WTC11 (cell line): ENCODE results near the gene AQP1. TPM values are rescaled to one million over a fixed set of nuclear protein-coding genes. Genes with fewer than 3 reads are reported as not detected.

Experiments
- ATAC-seq: fragments of 200-7000 bp; cut with Tn5 transposase; 2 replicates; pipeline ENCODE4 v1.10.0; 2021; ENCODE audit warnings: mild to moderate bottlenecking, moderate library complexity
- CTCF ChIA-PET: fragments of 300-600 bp; sonication (Branson Sonifier 250); formaldehyde crosslinking; loops from one replicate; lab custom pipeline; 2021; ENCODE audit warnings: antibody characterized with exemption; lab: Charles Lee
- POLR2A ChIA-PET: fragments of 350-600 bp; sonication (Branson Sonifier 250); formaldehyde crosslinking; loops from one replicate; lab custom pipeline; 2021; ENCODE audit warnings: antibody characterized with exemption; lab: Charles Lee
- DNase-seq: peaks from one replicate; pipeline ENCODE4 v3.0.0; 2021; ENCODE audit warnings: low spot score
- H3K27ac Mint-ChIP-seq: 2 replicates; pipeline ENCODE4 v1.8.0; 2021; ENCODE audit warnings: mixed read lengths
- H3K27me3 Mint-ChIP-seq: 2 replicates; pipeline ENCODE4 v1.8.0; 2021; ENCODE audit warnings: low read depth, mild to moderate bottlenecking, moderate library complexity, mixed read lengths
- H3K36me3 Mint-ChIP-seq: 2 replicates; pipeline ENCODE4 v1.8.0; 2021; ENCODE audit warnings: mixed read lengths
- H3K4me1 Mint-ChIP-seq: 2 replicates; pipeline ENCODE4 v1.8.0; 2022; ENCODE audit warnings: mixed read lengths
- H3K4me3 Mint-ChIP-seq: 2 replicates; pipeline ENCODE4 v1.8.0; 2021; ENCODE audit warnings: mild to moderate bottlenecking, moderate library complexity, mixed read lengths
- H3K9me3 Mint-ChIP-seq: 2 replicates; pipeline ENCODE4 v1.8.0; 2021; ENCODE audit warnings: mixed read lengths
- ATF1 ChIP-seq: sonication (generic); formaldehyde crosslinking; IDR thresholded peaks from 2 replicates; pipeline ENCODE4 v1.8.1; 2023; ENCODE audit warnings: mild to moderate bottlenecking, moderate library complexity, missing genetic modification reagents
- CBFB ChIP-seq: sonication (generic); formaldehyde crosslinking; IDR thresholded peaks from 2 replicates; pipeline ENCODE4 v1.8.1; 2022; ENCODE audit warnings: mild to moderate bottlenecking, low read depth, missing genetic modification reagents
- CREM ChIP-seq: sonication (generic); formaldehyde crosslinking; IDR thresholded peaks from 2 replicates; pipeline ENCODE4 v1.8.1; 2022; ENCODE audit warnings: mild to moderate bottlenecking, missing genetic modification reagents, moderate library complexity
- EMX1 ChIP-seq: fragments of 250-450 bp; sonication (Bioruptor Pico); IDR thresholded peaks from 2 replicates; pipeline ENCODE4 v1.8.0; 2021; ENCODE audit warnings: mild to moderate bottlenecking
- ESRRA ChIP-seq: sonication (generic); formaldehyde crosslinking; IDR thresholded peaks from 2 replicates; pipeline ENCODE4 v1.8.1; 2022; ENCODE audit warnings: mild to moderate bottlenecking, missing genetic modification reagents, borderline replicate concordance
- ETV6 ChIP-seq: sonication (generic); formaldehyde crosslinking; IDR thresholded peaks from 2 replicates; pipeline ENCODE4 v1.8.1; 2022; ENCODE audit warnings: mild to moderate bottlenecking, missing genetic modification reagents
- GABPB1 ChIP-seq: sonication (generic); formaldehyde crosslinking; IDR thresholded peaks from 2 replicates; pipeline ENCODE4 v1.8.1; 2023; ENCODE audit warnings: mild to moderate bottlenecking, missing genetic modification reagents
- HMGA2 ChIP-seq: fragments of 250-450 bp; sonication (Bioruptor Pico); IDR thresholded peaks from 2 replicates; pipeline ENCODE4 v1.4.0; 2021; ENCODE audit warnings: mild to moderate bottlenecking, moderate library complexity
- JAZF1 ChIP-seq: fragments of 250-450 bp; sonication (Bioruptor Pico); IDR thresholded peaks from 2 replicates; pipeline ENCODE4 v1.9.0; 2021; ENCODE audit warnings: moderate library complexity, mild to moderate bottlenecking, inconsistent platforms
- JUN ChIP-seq: sonication (generic); formaldehyde crosslinking; IDR thresholded peaks from 2 replicates; pipeline ENCODE4 v1.8.0; 2023; ENCODE audit warnings: mild to moderate bottlenecking, missing genetic modification reagents
- MXD4 ChIP-seq: fragments of 250-450 bp; sonication (Bioruptor Pico); IDR thresholded peaks from 2 replicates; pipeline ENCODE4 v1.8.0; 2021; ENCODE audit warnings: mild to moderate bottlenecking, moderate library complexity, borderline replicate concordance
- NR3C1 ChIP-seq: sonication (generic); formaldehyde crosslinking; conservative IDR thresholded peaks from 2 replicates; pipeline ENCODE4 v1.8.1; 2023; ENCODE audit warnings: low read depth, mild to moderate bottlenecking, missing genetic modification reagents
- PRRX2 ChIP-seq: fragments of 250-450 bp; sonication (Bioruptor Pico); IDR thresholded peaks from 2 replicates; pipeline ENCODE4 v1.8.0; 2021; ENCODE audit warnings: mild to moderate bottlenecking
- ZNF219 ChIP-seq: sonication (generic); formaldehyde crosslinking; IDR thresholded peaks from 2 replicates; pipeline ENCODE4 v1.8.0; 2023; ENCODE audit warnings: missing genetic modification reagents, mild to moderate bottlenecking, borderline replicate concordance
- ZNF263 ChIP-seq: sonication (generic); formaldehyde crosslinking; IDR thresholded peaks from 2 replicates; pipeline ENCODE4 v1.8.1; 2022; ENCODE audit warnings: low read depth, mild to moderate bottlenecking, moderate library complexity, missing genetic modification reagents
- ZNF671 ChIP-seq: fragments of 250-450 bp; sonication (Bioruptor Pico); IDR thresholded peaks from 2 replicates; pipeline ENCODE4 v1.8.0; 2021; ENCODE audit warnings: mild to moderate bottlenecking
- total RNA-seq: library from RNA; stranded (reverse); gene quantifications from 3 replicates; pipeline ENCODE4 v1.2.3, GENCODE V29; 2021
- TF ChIP-seq, protein P1 (sequence below): fragments of 250-450 bp; sonication (Bioruptor Pico); IDR thresholded peaks from 2 replicates; pipeline ENCODE4 v1.9.0; 2021; ENCODE audit warnings: mild to moderate bottlenecking
- TF ChIP-seq, protein P2 (sequence below): sonication (generic); formaldehyde crosslinking; IDR thresholded peaks from 2 replicates; pipeline ENCODE4 v1.8.0; 2022; ENCODE audit warnings: mild to moderate bottlenecking, missing genetic modification reagents
- TF ChIP-seq, protein P3 (sequence below): sonication (generic); formaldehyde crosslinking; IDR thresholded peaks from 2 replicates; pipeline ENCODE4 v1.8.1; 2022; ENCODE audit warnings: low read depth, mild to moderate bottlenecking, moderate library complexity, missing genetic modification reagents, borderline replicate concordance
- TF ChIP-seq, protein P4 (sequence below): sonication (generic); formaldehyde crosslinking; IDR thresholded peaks from 2 replicates; pipeline ENCODE4 v1.8.1; 2022; ENCODE audit warnings: mild to moderate bottlenecking, missing genetic modification reagents, moderate library complexity, borderline replicate concordance
- TF ChIP-seq, protein P5 (sequence below): fragments of 200-600 bp; IDR thresholded peaks from 2 replicates; pipeline ENCODE4 v1.8.0; 2022; ENCODE audit warnings: antibody characterized with exemption

The AQP1 gene
- total RNA-seq, 1 experiment from 2014 or later: 0.81 TPM

DNA sequence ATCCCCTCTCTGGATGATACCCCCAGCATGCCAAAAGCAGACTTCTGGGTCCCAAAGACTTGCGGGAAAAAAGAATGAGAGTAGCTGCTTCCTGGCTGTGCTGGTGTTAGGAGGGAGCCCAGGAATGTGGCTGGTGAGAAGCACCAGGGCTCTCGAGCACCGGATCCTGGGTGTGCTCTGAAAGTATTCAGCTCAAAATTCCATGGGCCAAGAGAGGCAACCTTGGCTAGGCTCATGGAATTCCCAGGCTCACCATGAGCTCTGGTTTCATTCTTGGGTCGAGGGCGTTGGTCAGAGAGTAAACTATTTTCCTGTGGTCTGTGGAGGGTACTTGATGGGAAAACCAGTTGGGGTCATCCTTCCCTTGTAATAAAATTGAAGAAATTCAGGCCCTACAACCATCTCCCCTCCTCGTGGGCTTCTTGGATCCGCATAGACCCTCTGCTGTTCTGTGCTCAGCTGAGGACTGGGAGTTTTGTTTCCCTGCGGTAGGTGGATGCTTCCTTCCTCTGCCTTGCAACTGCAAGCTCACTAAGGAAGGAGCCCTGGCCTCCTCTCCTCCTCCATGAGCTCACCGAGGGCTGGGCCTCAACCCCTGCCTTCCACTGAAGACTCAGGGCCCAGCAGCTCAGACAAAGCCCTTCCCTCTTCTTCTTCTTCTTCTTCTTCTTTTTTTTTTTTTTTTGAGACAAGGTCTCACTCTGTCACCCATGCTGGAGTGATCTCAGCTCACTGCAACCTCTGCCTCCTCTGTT is 34.5 kb upstream of the AQP1 start (continued):
- TF ChIP-seq, protein P1, sequence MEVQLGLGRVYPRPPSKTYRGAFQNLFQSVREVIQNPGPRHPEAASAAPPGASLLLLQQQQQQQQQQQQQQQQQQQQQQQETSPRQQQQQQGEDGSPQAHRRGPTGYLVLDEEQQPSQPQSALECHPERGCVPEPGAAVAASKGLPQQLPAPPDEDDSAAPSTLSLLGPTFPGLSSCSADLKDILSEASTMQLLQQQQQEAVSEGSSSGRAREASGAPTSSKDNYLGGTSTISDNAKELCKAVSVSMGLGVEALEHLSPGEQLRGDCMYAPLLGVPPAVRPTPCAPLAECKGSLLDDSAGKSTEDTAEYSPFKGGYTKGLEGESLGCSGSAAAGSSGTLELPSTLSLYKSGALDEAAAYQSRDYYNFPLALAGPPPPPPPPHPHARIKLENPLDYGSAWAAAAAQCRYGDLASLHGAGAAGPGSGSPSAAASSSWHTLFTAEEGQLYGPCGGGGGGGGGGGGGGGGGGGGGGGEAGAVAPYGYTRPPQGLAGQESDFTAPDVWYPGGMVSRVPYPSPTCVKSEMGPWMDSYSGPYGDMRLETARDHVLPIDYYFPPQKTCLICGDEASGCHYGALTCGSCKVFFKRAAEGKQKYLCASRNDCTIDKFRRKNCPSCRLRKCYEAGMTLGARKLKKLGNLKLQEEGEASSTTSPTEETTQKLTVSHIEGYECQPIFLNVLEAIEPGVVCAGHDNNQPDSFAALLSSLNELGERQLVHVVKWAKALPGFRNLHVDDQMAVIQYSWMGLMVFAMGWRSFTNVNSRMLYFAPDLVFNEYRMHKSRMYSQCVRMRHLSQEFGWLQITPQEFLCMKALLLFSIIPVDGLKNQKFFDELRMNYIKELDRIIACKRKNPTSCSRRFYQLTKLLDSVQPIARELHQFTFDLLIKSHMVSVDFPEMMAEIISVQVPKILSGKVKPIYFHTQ (CRISPR knock-in tag): no peak
- TF ChIP-seq, protein P2, sequence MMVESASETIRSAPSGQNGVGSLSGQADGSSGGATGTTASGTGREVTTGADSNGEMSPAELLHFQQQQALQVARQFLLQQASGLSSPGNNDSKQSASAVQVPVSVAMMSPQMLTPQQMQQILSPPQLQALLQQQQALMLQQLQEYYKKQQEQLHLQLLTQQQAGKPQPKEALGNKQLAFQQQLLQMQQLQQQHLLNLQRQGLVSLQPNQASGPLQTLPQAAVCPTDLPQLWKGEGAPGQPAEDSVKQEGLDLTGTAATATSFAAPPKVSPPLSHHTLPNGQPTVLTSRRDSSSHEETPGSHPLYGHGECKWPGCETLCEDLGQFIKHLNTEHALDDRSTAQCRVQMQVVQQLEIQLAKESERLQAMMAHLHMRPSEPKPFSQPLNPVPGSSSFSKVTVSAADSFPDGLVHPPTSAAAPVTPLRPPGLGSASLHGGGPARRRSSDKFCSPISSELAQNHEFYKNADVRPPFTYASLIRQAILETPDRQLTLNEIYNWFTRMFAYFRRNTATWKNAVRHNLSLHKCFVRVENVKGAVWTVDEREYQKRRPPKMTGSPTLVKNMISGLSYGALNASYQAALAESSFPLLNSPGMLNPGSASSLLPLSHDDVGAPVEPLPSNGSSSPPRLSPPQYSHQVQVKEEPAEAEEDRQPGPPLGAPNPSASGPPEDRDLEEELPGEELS (CRISPR knock-in tag): no peak
- TF ChIP-seq, protein P3, sequence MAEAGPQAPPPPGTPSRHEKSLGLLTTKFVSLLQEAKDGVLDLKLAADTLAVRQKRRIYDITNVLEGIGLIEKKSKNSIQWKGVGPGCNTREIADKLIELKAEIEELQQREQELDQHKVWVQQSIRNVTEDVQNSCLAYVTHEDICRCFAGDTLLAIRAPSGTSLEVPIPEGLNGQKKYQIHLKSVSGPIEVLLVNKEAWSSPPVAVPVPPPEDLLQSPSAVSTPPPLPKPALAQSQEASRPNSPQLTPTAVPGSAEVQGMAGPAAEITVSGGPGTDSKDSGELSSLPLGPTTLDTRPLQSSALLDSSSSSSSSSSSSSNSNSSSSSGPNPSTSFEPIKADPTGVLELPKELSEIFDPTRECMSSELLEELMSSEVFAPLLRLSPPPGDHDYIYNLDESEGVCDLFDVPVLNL (CRISPR knock-in tag): no peak
- no peak for TF ChIP-seq CBFB (CRISPR knock-in tag)
- no peak for TF ChIP-seq MXD4
- no peak for TF ChIP-seq NR3C1 (CRISPR knock-in tag)
- TF ChIP-seq, protein P4, sequence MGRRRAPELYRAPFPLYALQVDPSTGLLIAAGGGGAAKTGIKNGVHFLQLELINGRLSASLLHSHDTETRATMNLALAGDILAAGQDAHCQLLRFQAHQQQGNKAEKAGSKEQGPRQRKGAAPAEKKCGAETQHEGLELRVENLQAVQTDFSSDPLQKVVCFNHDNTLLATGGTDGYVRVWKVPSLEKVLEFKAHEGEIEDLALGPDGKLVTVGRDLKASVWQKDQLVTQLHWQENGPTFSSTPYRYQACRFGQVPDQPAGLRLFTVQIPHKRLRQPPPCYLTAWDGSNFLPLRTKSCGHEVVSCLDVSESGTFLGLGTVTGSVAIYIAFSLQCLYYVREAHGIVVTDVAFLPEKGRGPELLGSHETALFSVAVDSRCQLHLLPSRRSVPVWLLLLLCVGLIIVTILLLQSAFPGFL (CRISPR knock-in tag): no peak
- TF ChIP-seq HMGA2: no peak
- TF ChIP-seq ZNF219 (CRISPR knock-in tag): no peak

DNA sequence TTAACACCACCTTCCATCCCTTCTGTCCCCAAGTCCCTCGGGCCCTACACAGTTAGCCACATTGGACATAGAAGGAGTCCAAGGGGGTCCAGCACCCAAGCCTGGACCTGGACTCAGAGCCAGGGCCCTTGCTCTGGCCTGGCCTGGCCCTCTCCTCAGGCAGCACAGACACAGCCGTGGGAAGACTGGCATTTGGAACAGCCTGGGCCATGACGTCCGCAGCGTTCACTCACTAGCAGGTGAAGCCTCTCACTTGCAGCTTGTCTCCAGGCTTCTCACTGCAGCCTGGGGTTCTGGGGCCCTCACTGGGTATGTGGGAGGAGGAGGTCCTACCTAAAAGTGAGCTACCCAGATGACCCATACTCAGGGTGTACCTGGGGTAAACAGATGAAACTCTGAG is 33.7 kb upstream of the AQP1 start:
- no peak for ATAC-seq
- Mint-ChIP-seq H3K4me1 (peaks cover 41% of the 10 kb centered on the region), H3K9me3 (0 out of 2 replicates have a peak, but pooled peaks cover 3% of the 10 kb centered on the region), H3K36me3 (peaks cover 2% of the 10 kb centered on the region; the same call in 1 of the 2 replicates), H3K27me3 (no peaks in the 10 kb centered on the region; the same call in 1 of the 2 replicates), H3K4me3 (no peak overlapping the region), H3K27ac (no peak overlapping the region)
- no peak for TF ChIP-seq JAZF1 (CRISPR knock-in tag)
- TF ChIP-seq JUN: no peak
- no peak for TF ChIP-seq ETV6
- TF ChIP-seq ZNF671 (CRISPR knock-in tag): no peak
- TF ChIP-seq ESRRA: no peak
- TF ChIP-seq GABPB1 (CRISPR knock-in tag): no peak
- TF ChIP-seq ATF1: no peak
- TF ChIP-seq, protein P2 (CRISPR knock-in tag): no peak
- no peak for TF ChIP-seq EMX1 (CRISPR knock-in tag)
- TF ChIP-seq CREM: no peak
- TF ChIP-seq, protein P5, sequence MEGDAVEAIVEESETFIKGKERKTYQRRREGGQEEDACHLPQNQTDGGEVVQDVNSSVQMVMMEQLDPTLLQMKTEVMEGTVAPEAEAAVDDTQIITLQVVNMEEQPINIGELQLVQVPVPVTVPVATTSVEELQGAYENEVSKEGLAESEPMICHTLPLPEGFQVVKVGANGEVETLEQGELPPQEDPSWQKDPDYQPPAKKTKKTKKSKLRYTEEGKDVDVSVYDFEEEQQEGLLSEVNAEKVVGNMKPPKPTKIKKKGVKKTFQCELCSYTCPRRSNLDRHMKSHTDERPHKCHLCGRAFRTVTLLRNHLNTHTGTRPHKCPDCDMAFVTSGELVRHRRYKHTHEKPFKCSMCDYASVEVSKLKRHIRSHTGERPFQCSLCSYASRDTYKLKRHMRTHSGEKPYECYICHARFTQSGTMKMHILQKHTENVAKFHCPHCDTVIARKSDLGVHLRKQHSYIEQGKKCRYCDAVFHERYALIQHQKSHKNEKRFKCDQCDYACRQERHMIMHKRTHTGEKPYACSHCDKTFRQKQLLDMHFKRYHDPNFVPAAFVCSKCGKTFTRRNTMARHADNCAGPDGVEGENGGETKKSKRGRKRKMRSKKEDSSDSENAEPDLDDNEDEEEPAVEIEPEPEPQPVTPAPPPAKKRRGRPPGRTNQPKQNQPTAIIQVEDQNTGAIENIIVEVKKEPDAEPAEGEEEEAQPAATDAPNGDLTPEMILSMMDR: no peak
- TF ChIP-seq ZNF263 (CRISPR knock-in tag): no peak
- TF ChIP-seq PRRX2 (CRISPR knock-in tag): no peak
- ChIA-PET CTCF (interaction anchor here (1.2 to 1.8 kb wide), 4 partner anchors 30 to 106 kb away, joined by 5 to 10 read pairs (median 8); no protein-coding TSS in a partner anchor), POLR2A (no interaction called here)
- DNase-seq: no peak
